Measurements from ENCODE around the gene MISP3. TPM values are rescaled to one million over a fixed set of nuclear protein-coding genes. Genes with fewer than 3 reads are reported as not detected.

The MISP3 gene
- total and polyA plus RNA-seq, 9 of the 15 experiments (the other 6 are each of a cell fraction or from before 2014, with no cell fraction given), result 0.25 to 5.6 (median 1.6) TPM

DNA sequence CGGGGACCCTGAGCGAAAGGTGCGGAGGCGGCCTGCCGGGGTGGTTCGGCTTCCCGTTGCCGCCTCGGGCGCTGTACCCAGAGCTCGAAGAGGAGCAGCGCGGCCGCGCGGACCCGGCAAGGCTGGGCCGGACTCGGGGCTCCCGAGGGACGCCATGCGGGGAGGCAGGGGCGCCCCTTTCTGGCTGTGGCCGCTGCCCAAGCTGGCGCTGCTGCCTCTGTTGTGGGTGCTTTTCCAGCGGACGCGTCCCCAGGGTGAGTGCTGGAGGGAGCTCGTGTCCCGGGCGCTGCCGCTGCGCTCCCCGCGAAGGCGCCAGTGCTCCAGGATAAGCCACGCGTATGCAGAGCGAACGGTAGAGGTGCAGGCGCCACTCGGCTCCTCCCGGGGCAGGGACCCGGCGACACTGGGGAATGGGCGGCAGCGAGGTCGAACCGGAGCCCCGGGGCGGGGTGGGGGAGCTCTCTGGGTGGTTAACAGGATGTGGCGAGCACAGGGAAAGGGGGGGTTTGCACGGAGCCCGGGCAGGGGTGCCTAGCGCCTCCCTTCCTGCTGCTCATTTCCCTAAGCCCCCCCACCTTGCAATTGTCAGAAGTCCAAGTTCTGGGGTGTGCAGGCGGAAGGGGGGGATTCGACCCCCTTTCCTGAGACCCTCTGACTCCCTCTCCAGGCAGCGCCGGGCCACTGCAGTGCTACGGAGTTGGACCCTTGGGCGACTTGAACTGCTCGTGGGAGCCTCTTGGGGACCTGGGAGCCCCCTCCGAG is 40.7 kb upstream of the MISP3 start, which contains the start of gene IL27RA (continued):
- TF ChIP-seq, protein P1, sequence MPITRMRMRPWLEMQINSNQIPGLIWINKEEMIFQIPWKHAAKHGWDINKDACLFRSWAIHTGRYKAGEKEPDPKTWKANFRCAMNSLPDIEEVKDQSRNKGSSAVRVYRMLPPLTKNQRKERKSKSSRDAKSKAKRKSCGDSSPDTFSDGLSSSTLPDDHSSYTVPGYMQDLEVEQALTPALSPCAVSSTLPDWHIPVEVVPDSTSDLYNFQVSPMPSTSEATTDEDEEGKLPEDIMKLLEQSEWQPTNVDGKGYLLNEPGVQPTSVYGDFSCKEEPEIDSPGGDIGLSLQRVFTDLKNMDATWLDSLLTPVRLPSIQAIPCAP (CRISPR knock-in tag; IDR thresholded peaks at IDR 0.05; ENCODE audit: borderline replicate concordance), result no peak
- TF ChIP-seq, protein P2, sequence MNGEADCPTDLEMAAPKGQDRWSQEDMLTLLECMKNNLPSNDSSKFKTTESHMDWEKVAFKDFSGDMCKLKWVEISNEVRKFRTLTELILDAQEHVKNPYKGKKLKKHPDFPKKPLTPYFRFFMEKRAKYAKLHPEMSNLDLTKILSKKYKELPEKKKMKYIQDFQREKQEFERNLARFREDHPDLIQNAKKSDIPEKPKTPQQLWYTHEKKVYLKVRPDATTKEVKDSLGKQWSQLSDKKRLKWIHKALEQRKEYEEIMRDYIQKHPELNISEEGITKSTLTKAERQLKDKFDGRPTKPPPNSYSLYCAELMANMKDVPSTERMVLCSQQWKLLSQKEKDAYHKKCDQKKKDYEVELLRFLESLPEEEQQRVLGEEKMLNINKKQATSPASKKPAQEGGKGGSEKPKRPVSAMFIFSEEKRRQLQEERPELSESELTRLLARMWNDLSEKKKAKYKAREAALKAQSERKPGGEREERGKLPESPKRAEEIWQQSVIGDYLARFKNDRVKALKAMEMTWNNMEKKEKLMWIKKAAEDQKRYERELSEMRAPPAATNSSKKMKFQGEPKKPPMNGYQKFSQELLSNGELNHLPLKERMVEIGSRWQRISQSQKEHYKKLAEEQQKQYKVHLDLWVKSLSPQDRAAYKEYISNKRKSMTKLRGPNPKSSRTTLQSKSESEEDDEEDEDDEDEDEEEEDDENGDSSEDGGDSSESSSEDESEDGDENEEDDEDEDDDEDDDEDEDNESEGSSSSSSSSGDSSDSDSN (IDR thresholded peaks at IDR 0.05; ENCODE audit: borderline replicate concordance in 1 of 2, low read depth in 2 of 2, low read length in 2 of 2), result peak; percentile 65 to 86; a peak in 1 of 4 replicates
- TF ChIP-seq SRF (CRISPR knock-in tag; IDR thresholded peaks at IDR 0.05) (no peak), ZNF561 (CRISPR knock-in tag; conservative IDR thresholded peaks at IDR 0.05) (no peak), MIER1 (IDR thresholded peaks at IDR 0.05; ENCODE audit: low read depth) (no peak), PHF21A (IDR thresholded peaks at IDR 0.05; ENCODE audit: borderline replicate concordance, low read depth) (no peak), SETDB1 (IDR thresholded peaks at IDR 0.05; ENCODE audit: low read length) (no peak), KDM1A (IDR thresholded peaks at IDR 0.05) (no peak), MEF2D (tag; conservative IDR thresholded peaks at IDR 0.05; ENCODE audit: low read depth) (no peak), COPS2 (conservative IDR thresholded peaks at IDR 0.05) (no peak), DMBX1 (CRISPR knock-in tag; IDR thresholded peaks at IDR 0.05; ENCODE audit: borderline replicate concordance) (no peak), SMARCC2 (IDR thresholded peaks at IDR 0.05; ENCODE audit: low read depth) (no peak), PURB (CRISPR knock-in tag; IDR thresholded peaks at IDR 0.05; ENCODE audit: low read depth) (no peak)
- TF ChIP-seq, protein P3, sequence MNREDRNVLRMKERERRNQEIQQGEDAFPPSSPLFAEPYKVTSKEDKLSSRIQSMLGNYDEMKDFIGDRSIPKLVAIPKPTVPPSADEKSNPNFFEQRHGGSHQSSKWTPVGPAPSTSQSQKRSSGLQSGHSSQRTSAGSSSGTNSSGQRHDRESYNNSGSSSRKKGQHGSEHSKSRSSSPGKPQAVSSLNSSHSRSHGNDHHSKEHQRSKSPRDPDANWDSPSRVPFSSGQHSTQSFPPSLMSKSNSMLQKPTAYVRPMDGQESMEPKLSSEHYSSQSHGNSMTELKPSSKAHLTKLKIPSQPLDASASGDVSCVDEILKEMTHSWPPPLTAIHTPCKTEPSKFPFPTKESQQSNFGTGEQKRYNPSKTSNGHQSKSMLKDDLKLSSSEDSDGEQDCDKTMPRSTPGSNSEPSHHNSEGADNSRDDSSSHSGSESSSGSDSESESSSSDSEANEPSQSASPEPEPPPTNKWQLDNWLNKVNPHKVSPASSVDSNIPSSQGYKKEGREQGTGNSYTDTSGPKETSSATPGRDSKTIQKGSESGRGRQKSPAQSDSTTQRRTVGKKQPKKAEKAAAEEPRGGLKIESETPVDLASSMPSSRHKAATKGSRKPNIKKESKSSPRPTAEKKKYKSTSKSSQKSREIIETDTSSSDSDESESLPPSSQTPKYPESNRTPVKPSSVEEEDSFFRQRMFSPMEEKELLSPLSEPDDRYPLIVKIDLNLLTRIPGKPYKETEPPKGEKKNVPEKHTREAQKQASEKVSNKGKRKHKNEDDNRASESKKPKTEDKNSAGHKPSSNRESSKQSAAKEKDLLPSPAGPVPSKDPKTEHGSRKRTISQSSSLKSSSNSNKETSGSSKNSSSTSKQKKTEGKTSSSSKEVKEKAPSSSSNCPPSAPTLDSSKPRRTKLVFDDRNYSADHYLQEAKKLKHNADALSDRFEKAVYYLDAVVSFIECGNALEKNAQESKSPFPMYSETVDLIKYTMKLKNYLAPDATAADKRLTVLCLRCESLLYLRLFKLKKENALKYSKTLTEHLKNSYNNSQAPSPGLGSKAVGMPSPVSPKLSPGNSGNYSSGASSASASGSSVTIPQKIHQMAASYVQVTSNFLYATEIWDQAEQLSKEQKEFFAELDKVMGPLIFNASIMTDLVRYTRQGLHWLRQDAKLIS (CRISPR knock-in tag; IDR thresholded peaks at IDR 0.05), result peak; percentile 60; the same call in 1 of the 2 replicates
- TF ChIP-seq, protein P4, sequence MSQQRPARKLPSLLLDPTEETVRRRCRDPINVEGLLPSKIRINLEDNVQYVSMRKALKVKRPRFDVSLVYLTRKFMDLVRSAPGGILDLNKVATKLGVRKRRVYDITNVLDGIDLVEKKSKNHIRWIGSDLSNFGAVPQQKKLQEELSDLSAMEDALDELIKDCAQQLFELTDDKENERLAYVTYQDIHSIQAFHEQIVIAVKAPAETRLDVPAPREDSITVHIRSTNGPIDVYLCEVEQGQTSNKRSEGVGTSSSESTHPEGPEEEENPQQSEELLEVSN (IDR thresholded peaks at IDR 0.05; ENCODE audit: borderline replicate concordance in 1 of 2, extremely low read depth in 1 of 2, insufficient read depth in 1 of 2, insufficient read length in 1 of 2, low read depth in 1 of 2, low read length in 1 of 2, poor library complexity in 1 of 2, severe bottlenecking in 1 of 2), result peak; percentile 69 to 87
- TF ChIP-seq, protein P5, sequence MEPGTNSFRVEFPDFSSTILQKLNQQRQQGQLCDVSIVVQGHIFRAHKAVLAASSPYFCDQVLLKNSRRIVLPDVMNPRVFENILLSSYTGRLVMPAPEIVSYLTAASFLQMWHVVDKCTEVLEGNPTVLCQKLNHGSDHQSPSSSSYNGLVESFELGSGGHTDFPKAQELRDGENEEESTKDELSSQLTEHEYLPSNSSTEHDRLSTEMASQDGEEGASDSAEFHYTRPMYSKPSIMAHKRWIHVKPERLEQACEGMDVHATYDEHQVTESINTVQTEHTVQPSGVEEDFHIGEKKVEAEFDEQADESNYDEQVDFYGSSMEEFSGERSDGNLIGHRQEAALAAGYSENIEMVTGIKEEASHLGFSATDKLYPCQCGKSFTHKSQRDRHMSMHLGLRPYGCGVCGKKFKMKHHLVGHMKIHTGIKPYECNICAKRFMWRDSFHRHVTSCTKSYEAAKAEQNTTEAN (CRISPR knock-in tag; IDR thresholded peaks at IDR 0.05), result no peak
